ENCODE results near the gene WDFY2.
A peak's percentile ranks its signal among the peaks of the same experiment; 100 is the strongest.
"Not testable (repeated sequence)": the region's sequence is repeated elsewhere in the genome, so short reads cannot be mapped to it uniquely, and the experiment has no call there.

The WDFY2 gene

DNA sequence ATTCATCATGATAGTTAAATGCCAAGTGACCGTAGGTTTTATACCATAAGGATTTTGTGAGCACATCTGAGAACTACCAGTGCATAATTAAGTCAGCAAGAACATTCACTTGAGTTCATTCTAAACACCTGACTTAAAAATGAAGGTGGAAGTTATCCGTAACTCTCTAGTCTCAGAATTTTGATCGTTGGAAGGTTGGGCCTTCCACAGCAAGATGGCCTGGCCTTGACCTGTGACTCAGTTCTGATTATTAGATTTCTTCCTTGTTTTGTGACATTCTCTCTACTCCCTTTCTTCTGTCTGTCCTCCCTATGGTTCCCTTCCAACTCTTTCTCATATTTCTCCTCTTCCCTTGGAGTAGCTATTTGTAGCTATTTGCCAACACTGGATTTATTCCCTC, 20.0 kb upstream of the WDFY2 start:
- DNase-seq (ENCODE audit: low spot score): no peak

DNA sequence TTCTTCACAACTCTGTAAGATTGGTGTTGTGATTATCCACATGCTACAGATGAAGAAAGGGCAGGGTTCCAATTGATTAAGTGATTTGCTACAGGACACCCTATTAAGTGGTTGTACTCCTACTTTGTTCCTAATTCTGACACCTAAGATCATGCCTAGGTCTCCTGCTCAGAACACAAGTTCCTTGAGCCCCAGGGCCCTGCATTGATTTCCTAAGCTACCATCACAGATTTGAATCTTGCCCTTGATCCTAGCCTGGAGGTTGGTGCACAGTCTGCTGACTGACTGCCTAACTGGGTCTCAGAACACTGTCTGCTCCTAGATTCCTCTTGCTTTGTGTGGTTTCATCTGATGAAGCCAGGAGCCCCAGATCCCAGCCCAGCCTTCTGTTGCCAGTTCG, 19.6 kb upstream of the WDFY2 start:
- DNase-seq (ENCODE audit: low spot score): no peak

DNA sequence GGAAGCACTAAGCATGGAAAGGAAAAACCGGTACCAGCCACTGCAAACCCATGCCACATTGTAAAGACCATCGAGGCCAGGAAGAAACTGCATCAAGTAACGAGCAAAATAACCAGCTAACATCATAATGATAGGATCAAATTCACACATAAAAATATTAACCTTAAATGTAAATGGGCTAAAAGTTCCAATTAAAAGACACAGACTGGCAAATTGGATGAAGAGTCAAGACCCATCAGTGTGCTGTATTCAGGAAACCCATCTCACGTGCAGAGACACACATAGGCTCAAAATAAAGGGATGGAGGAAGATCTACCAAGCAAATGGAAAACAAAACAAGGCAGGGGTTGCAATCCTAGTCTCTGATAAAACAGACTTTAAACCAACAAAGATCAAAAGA, 15.3 kb upstream of the WDFY2 start:
- DNase-seq (ENCODE audit: low spot score): not testable (repeated sequence)

DNA sequence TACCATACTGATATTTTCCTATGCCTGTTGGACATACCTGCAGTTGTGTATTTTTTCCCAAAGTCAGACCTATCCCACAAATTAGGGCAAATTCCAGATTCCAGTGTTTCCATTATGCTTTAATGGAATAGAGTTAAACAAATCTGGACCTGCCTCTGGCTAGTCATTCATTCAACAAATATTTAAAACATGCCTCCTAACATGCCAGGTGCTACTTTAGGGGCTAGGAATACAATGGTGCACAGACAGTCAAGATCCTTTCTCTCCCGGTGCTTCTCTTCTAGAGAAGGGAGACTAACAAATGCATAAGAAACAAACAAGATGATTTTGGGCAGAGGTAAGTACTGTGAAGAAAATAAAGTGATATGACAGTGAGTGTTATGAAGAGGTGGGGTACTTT, 7.5 kb upstream of the WDFY2 start:
- no peak for DNase-seq (ENCODE audit: low spot score)

DNA sequence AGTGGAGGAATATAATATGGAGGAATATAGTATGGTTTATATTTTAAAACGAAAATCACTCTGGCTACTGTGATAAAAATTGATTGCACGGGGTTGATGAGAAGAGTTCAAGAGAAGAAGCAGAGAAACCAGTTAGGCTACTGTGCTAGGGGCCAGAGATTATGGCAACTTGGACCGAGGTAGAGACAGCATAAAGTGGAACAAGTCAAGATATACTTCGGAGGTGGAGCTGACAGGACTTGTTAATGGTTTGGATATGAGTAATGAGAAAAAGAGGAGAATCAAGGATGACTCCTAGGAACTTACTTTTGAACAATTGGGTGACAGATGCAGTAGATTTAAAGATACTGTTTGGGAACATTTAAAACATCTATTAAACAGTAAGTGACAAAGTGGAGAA, 6.6 kb upstream of the WDFY2 start:
- no peak for DNase-seq (ENCODE audit: low spot score)

DNA sequence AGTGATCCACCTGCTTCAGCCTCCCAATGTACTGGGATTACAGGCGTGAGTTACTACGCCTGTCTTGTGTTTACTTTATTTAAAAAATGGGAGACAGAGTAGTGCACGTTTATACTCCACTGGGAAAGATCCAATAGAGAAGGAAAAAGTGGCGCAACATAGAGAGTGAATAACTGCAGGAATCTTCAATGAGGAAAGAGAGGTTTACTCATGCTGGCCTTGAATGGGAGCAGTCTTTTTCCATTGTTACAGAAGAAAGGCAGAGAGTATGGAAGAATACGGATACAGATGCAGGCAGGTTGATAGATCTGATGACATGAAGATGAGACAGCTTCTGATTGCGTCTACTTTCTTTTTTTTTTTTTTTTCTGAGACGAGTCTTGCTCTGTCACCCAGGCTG, 4.6 kb upstream of the WDFY2 start:
- no peak for DNase-seq (ENCODE audit: low spot score)

DNA sequence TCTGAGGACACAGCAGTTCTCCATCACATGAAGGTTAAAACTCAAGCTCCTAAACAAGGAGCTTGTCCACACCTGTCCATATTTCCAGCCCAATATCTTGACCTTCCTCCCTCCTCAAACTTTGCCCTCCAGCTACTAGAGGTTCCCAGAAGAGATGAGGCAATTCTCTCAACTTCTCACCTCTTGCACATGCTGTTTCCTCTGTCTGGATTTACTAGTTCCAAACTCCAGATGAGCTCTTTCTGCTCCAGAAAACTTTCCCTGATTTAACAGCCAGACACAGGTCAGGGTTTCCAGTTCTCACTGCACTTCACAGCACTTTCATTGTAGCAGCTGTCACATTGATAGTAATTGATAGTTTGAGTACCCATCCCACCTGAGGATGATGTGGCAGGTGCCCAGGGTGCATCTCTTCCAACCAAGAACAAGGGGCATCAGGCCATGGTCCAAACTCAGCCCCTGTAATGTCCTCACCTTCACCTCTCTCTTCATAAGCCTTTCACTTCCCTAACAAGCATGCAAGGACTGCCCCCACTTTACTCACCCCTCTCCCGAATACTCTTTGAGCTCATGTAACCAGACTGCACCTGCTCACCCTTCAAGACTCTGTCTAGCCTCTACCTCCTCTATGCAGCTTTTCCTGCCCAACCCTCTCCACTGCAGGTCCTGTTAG, 3.0 kb upstream of the WDFY2 start:
- no peak for DNase-seq (ENCODE audit: low spot score)

DNA sequence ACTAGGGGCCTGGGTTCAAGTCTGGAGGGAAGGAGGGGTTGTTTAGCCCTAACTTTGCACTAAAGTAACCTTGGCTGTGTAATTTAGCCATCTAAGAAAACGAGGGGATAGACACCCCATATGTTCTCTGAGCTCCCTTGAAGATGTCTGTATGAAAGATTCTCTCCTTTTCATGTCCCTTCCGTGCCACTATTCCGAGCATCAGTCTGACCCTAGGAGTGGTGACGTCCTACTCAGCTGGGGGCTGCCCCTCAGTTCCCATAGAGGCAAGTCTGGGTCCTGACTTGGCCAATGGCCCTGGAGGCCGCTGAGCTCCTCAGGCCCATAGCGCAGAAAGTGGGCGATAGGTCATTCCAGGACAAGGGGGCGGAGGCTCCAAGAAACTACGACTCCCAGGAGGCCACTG, 790 bp upstream of the WDFY2 start:
- DNase-seq (ENCODE audit: low spot score): no peak

DNA sequence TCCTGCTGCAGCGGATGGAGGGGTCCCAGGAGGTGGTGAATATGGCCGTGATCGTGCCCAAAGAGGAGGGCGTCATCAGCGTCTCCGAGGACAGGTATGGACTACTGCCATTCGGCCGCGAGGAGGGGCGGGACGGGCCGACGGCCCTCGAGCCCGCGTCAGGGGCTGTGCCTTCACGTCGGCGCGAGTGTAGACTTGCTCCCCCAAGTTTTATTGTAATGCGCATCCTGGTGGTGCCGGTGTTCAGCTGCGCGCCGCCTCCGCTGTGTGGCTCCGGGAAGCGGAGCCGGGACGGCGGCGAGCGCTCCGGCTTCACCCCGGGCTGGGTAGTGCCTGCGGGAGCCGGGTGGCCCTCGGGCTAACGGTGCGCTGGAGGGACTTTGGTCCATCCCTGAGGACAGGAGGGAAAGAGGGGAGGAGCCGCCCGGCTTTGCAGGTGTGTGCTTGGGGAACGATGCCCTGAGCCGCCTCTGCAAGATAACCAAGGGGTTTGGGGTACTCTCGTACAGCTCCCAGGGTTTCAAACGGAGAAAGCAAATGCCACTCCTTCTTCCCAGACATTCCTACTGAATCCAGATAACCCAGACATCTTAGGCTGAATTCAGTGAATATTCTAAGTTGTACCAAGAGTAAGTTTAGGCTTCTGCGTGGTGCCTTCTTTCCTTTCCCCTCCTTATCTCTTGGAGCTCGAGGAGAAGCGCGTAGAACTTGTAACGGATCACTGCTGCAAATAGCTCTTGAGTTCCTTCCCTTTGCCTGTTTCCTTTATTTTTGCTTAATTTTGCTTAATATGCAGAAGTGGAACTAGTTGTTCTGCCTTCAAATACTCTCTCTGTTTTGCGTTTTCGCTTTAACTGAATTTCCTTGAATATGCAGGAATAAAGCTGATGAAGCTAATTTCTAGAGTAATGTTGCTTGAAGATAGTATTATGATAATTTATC, 740 bp downstream of the WDFY2 start:
- peak; percentile 46 for DNase-seq (ENCODE audit: low spot score)

DNA sequence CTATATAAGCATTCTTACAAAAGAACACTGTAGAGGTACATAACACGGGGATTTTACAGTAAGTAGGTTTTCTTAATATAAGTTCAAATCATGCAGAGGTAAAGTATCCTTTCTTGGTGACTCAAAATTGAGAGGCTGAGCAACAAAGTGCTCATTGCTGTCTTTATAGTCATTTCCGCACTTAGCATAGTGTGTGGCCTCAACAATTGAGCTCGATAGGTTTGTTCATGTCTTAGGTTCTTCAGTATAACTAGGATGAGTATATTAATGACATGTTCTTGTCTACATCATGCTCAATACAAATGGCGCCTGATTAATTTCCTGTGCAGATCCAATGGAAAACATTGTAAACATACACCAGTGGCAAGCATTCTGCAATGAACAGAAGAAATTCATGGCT, 1.4 kb downstream of the WDFY2 start:
- peak; percentile 42 for DNase-seq (ENCODE audit: low spot score)

DNA sequence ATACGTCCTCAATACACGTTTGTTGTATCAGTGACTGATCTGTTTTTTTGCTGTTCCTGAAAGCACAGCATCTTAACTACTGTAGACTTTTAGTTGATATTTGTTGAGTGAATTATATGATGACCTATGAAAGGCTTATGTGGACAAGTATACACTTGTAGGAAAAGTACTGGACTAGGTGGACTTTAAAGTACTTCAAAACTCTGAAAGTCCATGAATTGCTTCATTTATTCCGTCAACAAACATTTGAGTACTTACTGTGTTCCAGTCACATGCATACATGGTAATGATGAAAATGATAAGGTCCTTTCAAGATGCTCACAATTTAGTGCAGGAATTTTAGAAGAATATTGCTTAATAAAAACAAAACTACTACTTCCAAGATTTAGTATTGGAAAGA, 3.1 kb downstream of the WDFY2 start:
- DNase-seq (ENCODE audit: low spot score): no peak

DNA sequence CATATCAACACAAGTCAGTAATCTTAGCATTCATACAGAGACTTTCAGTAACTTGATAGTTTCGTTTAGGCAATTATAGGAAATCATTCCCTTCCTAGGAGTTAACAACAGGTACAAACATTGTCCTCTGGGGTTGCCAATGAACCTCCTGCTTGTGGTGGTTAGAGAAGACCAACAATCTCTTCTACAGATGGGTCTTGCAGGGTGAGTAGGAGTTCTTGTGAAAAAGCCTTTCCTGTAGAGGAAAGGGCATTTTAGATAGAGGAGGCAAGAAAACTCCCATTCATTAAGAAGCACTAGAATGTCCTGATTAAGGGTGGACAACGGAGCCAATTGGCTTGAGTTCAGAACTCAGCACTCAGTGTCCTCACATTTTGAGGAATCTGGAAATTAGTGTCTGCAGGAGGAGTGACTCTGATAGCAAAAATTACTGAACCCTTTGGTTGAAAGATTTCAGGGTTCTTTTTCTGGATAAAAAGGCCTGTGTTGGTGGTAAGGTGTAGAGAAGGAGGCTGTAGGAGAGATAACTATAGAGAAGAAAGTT, 4.2 kb downstream of the WDFY2 start:
- DNase-seq (ENCODE audit: low spot score): no peak

DNA sequence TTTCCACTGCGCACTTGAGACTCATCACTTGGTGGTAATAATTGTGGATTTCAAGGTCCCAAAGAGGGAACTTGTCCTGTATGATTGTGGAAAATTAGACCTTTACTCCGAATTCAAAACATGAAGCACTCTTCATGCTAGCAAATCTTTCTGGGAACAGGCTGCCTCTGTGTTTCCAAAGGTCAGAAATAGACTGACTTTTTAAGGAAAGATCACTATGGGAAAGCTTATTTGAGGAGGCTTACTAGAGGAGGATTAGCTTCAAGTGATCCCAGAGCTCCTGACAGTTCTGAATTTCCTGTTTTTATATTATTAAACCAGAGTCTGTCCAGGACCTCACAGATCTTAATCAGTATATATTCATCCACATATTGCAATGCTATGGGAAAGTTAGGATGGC, 5.5 kb downstream of the WDFY2 start:
- no peak for DNase-seq (ENCODE audit: low spot score)

DNA sequence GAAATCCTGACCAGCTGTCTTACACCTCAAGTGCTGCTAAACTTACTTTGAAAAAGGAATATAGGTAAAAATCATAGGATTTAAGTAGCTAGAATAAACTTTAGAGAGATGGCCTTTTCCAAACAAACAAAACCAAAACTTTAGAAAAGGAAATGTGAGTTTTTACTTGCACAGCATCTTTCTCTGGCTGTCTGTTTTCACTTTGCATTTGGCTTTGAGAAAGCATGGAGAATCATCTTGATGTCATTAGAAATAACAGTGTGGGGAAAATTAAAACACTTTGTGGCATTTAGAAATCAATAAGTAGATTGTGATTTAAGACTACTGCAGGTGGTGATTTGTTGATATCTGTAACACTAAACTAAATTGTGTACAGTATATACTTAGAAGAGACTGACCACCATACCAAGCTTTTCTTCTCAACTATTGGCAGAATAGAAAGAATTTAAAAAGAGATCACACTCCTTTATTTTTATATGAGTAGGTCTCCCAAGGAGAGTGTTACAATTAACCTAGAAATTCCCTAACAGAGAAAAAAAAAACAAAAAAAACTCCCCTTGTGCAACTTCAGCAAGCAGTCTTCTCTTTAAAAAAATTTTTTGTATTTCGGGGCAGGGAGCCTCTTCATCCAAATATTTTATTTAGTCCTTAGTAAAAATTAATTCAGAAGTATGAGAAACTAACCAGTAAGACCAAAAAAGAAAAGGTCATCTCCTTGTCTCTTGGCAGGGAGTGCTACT, 6.1 kb downstream of the WDFY2 start:
- no peak for DNase-seq (ENCODE audit: low spot score)

DNA sequence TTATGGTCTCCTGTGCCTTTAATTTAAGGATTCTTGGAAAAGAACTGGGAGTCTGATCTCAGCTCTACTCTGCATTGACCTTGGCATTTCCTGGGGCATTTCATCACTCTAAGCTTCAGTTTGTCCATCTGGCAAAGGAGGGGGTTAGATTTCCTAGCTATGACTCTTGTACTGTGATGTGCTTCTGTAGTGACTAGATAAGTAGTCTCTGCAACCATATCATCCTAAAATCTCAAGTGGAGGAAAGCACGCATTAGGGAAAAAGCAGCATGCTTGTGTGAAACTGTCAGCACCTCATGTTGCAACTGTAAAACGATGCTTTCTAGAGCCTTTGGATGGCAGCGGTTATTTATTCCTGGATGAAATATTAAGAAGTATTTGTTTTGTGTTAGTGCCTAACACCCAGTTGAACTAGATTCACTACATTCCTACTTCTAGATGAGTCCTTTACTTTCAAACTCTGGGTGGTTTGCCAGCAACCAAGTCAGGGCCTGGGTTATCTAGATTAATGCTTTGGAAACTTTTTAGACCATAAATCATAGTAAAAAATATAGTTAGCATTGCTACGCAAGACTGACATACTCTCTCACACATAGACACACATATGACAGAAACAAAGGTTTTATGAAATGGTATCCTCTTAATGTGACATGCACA, 6.8 kb downstream of the WDFY2 start:
- peak; percentile 22 for DNase-seq (ENCODE audit: low spot score)

DNA sequence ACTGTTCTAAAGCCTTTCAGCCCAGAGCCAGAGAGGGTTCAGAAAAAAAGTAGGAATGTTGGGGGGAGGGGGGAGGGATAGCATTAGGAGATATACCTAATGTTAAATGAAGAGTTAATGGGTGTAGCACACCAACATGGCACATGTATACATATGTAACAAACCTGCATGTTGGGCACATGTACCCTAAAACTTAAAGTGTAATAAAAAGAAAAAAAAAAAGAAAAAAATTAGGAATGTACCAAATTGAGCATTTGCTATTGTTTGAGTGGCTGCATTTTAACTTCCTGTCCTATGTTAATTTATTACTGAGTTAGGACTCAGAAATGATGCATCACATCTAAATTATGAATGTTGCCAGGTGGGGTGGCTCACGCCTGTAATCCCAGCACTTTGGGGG, 7.7 kb downstream of the WDFY2 start:
- not testable (repeated sequence) for DNase-seq (ENCODE audit: low spot score)

DNA sequence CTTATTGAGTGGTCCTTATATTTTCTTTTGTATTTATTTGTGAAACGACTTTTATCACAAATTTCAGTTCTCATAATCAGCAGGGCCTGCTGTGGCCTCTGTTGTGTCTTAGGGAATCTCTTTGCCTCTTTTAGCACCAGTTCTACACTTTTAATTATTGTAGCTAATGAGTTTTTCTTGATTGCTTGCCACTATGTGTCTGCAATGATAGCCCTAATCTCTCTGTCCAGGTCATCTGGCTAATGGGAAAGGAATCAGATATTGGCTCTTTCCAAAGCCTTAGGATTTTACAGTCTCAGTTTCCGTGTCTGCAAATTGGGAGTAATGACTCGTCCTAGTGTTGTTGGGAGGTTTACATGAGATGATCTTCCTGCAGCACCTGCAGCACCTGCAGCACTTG, 10.2 kb downstream of the WDFY2 start:
- DNase-seq (ENCODE audit: low spot score): no peak

DNA sequence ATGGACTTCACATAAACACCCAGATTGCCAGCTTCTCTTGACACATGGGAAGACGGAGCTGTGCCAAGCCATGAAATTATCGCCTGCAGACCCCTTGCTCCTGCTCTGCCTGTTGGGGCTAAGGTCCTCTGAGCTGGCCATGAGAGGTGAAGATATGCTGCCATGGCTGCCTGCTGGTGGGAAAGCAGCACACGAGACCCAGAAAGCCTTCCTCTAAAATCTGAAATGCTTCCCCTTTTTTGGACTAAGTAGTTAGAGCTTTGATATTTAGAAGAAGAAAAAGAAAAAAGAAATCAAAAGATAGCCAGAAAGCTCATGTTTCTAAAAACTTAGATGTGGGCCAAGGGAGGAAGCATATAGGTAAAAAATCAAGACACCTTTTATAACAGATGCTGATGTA, 11.2 kb downstream of the WDFY2 start:
- DNase-seq (ENCODE audit: low spot score): no peak

DNA sequence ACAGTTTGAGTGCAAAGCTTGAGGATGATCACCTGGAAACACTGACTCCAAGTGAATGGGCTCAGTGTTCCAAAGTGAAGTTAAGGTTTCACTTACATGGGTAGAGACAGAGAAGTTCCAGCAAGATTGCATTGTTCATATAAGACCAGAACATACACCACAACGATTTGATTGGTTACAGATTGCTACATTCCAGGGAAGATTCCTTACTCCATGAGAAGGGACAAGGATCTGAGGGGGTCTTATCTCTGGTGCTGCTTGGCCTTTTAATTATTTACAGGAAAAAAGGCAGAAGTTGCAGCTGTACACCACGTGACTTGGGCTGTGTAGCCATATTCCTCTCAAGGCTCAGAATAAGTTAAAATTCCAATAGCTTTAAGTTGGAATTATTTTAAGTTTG, 12.3 kb downstream of the WDFY2 start:
- no peak for DNase-seq (ENCODE audit: low spot score)

DNA sequence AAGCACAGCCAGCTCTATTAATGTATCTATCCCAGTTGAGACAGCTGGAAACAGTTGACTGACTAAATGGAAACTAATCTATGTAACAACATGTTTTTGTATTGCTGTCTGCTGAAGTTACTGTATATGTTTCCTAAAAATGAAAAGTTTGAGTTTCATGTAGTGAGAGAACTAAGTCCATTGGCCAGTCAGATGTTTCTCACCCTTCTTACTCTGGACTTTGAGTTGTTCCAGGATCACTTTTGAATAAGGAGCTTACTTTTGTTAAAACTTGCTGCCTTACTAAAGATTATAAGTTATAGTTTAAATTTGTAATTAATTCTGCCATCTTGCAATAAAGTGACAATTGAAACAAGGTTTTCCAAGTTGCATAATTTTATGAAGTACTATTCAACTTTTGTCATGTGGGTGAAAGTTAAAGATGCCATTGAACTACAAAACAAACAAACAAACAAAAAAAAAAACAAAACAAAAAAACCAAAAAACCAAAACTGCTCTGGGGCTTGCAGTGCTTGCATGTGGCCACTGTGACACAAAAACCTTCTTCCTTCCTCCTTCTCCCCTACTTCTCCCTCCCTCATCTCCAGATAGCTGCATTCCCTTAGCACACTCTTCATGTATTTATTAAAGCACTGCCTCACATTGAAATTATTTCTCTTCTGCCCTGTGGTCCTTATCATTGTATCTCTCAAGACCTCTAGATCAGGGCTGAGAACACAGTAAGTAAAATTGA, 15.3 kb downstream of the WDFY2 start:
- DNase-seq (ENCODE audit: low spot score): no peak

DNA sequence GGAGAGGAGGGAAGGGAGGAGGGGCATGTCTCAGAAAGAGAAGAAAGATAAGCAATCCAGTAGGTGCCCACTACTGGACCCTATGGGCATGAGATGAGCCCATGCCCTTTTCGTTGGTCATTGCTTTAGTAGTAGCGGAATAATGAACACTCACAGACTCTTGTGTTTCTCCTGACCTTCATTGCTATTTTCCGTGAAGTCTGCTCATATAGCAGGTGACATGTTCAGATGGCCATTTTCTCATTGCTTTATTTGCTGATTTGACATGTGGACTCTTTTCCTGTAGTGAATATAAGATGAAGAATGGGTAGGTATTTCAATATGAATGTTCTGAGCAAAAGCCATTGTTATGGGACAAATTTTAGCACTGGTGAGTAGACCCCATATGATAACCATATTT, 16.4 kb downstream of the WDFY2 start:
- DNase-seq (ENCODE audit: low spot score): no peak

All from kidney capillary endothelial cell (primary cell).